ENCODE measurements around the gene GASK1B.

GASK1B gene

GRCh38 chr4:158172261-158173258 lies at the start of gene GASK1B:
GASK1B (minus strand) TSS chr4:158173025; CDS start chr4:158171375, 1,650 bp downstream.
- no peak for DNase-seq (ENCODE audit: low read depth in 3 of 3)

DNA sequence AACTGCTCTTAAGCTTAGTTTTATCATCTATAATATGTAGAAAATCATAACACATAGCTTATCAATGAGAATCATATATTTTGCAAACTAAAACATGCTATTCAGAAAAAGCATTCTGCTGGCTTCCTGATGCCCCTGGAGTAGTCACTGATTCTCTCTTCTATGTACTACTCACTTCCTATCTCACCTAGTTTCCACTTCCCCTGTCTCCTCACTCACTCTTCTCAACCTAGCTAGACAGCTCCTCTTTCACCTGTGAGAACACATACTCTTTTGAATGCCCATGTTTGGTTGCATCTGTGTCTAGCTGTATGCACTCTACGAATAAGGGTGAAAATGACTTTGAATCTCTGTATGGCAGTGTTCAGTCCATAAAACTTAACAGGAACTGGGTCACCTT lies 46.8 kb upstream of the GASK1B start:
- DNase-seq (ENCODE audit: low read depth in 3 of 3) = no peak

DNA sequence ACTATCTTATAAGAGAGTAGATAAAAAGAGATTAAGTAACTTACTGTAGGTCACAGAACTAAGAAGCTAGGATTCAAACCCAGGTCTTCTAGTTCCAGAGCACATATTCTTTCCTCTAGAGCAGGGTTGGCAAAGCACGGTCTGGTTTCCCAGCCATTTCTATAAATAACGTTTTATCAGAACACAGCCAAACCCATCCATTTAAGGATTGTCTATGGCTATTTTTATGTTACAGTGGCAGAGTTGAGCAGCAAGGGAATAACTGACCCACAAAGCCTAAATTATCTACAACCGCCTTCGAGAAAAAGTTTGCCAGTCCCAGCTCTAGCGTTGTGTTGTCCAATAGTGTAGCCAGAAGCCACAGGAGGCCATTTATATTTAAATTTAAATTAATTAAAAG lies 44.9 kb upstream of the GASK1B start:
- DNase-seq (ENCODE audit: low read depth in 3 of 3) = no peak

- no peak for DNase-seq (ENCODE audit: low read depth in 3 of 3)
Measured at GRCh38 chr4:158214856-158215255, 42.0 kb upstream of the GASK1B start.

DNA sequence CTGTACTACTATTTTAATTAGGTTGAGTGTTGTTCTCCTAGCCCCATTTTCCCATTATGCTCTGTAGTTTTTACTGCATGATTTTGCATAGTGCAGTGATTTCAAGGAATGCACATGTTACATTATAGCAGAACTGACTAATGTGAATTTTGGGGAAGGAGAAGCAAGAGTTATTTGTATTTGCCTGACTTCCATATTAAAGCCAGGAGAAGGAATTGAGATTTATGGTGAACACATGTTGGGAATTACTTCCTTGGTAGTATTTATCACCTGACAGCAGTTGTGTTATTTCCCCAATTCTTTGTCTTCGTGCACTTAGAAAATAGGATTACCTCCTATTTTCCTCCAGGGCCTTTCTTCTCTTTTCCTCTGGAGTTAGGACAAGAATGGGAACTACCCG lies 40.6 kb upstream of the GASK1B start:
- no peak for DNase-seq (ENCODE audit: low read depth in 3 of 3)

DNA sequence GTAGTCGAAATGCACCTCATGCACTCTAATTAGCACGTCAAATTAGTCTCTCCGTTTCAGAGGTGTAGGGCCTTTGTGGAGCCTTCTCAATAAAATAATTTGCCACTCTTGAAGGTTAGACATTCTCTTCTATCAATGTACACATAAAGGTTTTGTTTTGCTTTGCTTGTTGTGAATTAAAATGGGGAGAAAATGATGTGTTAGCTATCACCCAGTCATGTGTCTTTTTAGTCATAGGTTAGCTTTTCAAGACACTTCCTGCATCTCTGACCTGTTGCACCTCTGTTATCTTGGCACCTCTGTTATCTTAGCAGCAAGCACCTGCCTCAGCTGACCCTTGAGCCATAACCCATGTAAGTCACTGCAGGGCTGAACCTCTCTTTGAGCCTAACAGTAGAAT lies 38.4 kb upstream of the GASK1B start:
- DNase-seq (ENCODE audit: low read depth in 3 of 3) = no peak

GRCh38 chr4:158209825-158210807 lies 37.3 kb upstream of the GASK1B start, which contains the start of gene TMEM144:
TMEM144 (plus strand) TSS chr4:158210486; CDS start chr4:158212668, 2,182 bp downstream.
- DNase-seq (ENCODE audit: low read depth in 3 of 3) = peak in 2 of 3 experiments; percentile 14 to 55

DNA sequence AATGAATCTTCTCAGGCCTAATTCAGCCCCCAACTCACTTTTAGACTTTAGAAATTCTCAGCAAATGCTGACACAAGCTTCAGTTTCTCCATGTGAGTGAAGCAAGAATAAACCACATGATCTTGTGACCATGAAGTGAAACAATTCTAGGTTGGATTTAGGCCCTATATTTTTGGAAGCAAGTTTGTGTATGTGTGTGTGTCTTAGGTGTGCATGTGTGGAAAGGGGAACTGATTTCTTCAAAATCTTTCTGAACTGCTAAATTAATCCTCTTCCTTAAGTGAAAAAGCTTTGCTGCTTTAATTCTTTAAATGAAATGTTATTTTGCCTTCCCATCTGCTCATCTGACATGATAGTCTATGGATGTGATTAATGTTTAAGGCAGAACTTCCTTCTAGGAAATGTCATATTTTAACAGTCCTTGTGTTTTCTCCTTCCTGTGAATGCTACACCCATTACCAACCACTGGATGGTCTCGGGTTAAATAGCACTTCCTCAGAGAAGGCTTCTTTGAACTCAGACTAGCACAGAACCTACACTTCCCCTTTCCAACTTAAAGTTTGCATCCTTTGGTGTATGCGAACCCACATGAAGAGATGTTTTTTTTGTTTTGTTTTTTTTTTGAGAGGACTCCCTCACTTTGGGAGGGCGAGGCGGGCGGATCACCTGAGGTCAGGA lies 36.3 kb upstream of the GASK1B start:
- no peak for DNase-seq (ENCODE audit: low read depth in 3 of 3)

- no peak for DNase-seq (ENCODE audit: low read depth in 3 of 3)
Measured at GRCh38 chr4:158203929-158204328, 31.1 kb upstream of the GASK1B start.

DNA sequence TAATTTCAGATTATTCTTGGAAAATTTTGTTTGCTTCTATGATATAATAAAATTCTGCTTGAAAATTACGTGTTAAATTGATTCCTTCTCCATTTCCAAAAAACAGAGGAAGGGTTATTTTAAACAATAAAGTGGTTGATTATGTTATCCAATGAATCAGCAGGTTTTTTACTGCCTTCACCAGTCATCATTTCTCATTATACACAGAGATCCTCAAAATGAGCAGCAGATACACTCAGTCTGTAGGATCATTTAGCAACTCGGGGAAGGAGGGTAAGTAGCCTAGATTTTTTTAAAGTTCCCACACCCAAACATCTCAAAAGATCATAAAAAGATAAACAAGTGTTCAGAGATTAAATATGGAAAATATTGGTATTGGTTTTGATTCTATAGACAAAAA lies 30.6 kb upstream of the GASK1B start:
- no peak for DNase-seq (ENCODE audit: low read depth in 3 of 3)

DNA sequence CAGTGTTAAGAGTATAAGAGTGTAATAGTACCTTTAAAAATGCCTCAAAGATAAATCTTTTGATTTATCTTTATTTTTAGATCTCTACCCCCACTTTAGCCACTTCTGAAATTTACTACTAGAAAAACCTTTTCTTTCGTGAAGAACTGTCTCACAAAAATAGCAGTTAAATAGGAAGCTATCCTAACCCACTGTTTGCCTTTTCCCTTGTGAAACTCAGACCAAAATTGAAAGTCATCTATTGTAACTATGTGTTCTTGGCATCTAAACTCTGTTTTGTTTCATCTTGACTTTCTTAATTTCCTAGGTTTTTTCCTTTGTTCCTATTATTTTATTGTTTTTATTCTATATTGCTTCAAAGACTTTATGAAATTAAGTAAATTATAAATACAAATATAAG lies 29.7 kb upstream of the GASK1B start:
- no peak for DNase-seq (ENCODE audit: low read depth in 3 of 3)

GRCh38 chr4:158201876-158202275 lies 29.1 kb upstream of the GASK1B start:
- no peak for DNase-seq (ENCODE audit: low read depth in 3 of 3)

DNA sequence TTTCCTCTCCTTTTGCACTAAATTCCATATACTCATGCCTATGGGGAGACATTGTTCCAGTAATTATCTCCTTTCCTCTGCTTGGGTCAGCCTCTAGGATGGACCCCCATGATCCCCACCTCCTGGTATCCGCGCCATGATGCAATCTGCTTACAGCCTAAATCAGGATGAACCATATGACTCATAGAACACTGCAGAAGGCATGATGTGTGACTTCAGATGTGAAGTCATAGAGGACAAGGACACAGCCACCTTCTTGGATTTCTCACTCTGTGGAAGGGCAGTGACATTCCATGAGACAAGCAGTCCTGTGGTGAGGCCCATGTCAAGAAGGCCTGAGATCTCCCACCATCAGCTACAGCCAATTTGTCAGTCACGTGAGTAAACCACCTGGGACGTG lies 28.5 kb upstream of the GASK1B start:
- no peak for DNase-seq (ENCODE audit: low read depth in 3 of 3)

- DNase-seq (ENCODE audit: low read depth in 3 of 3) = no peak
Measured at GRCh38 chr4:158200214-158200613, 27.4 kb upstream of the GASK1B start.

DNA sequence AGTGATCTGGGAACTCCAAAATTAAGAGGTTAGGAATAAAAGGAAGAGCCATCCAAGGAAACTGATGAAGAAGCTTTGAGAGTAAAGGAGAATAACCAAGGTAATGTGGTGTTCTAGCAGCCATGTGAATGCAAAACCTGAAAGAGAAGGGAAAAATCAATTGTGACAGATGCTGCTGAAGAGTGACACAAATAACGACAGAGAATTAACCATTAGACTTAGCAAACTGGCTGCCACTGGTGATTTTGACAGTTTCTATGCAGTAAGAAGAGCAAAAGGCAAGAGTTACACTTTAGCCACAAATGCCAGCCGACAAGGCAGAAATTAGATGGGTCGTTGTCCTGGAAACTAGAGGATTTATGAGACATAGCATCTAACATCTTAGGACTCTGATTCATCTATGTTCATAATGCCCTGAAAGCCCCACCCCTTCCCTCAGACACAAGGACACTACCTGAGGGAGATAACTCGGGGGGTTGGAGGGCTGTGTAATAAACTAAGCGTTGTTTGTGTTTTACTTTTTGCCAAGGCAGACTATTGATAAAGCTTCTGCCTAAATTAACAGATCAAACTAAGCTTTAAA lies 24.5 kb upstream of the GASK1B start:
- no peak for DNase-seq (ENCODE audit: low read depth in 3 of 3)

DNA sequence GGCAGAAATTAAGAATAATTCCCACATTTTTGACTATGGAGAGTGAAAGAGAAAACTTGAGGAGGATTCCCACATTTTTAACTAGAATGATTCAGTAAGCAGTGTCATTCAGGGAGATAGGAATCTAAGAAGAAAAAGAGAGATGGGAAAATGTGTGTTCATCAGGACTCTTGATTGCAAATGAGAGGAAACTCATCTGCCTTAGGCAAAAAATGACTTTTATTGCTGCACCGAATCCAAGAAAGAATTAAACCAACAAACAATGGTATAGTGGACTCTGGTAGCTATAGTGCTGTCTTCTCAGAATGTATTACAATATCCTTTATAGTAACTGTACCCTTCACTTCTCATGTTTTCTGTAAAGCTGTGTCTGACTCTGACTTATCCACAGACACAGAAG lies 22.5 kb upstream of the GASK1B start:
- DNase-seq (ENCODE audit: low read depth in 3 of 3) = no peak

GRCh38 chr4:158193171-158193749 lies 20.4 kb upstream of the GASK1B start:
- no peak for DNase-seq (ENCODE audit: low read depth in 3 of 3)

GRCh38 chr4:158192439-158193158 lies 19.8 kb upstream of the GASK1B start:
- DNase-seq (ENCODE audit: low read depth in 3 of 3) = no peak

DNA sequence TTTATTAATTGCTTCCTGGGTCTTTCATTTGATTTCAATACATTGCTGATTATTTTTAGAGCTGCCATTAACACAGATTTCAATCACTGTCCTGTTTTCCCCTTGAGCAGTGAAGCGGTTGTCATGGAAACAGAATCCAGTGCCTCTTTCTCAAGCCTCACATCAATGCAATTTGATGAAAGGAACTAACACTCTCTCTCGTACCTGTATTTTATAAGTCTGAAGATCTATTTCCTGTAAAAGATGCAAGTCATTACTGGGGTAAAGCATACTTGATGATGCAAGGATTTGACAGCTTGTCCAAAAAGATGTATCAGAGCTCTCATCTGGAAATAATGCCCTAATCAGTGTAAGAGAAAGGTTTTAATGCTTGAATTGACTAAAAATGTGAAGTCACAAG lies 17.9 kb upstream of the GASK1B start:
- DNase-seq (ENCODE audit: low read depth in 3 of 3) = no peak

- DNase-seq (ENCODE audit: low read depth in 3 of 3) = no peak
Measured at GRCh38 chr4:158189422-158189821, 16.6 kb upstream of the GASK1B start.
